Measurements from ENCODE around the gene NINL.

Gene NINL

DNA sequence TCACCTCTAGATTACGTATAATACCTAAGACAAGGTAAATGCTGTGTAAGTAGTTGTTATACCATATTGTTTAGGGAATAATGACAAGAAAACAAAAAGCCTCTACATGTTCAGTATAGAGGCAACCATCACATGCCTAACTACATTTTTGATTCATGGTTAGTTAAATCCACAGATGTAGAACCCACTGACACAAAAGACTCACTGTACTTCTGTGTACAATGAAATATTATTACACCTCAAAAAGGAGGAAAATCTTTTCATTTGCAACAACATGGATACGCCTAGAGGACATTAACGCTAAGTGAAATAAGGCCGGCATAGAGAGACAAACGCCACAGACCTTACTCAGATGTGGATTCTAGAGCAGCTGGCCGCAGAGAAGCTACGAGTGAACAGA, 50.5 kb downstream of the NINL start:
- H3K9me3 ChIP-seq (ENCODE audit: control insufficient read depth, low read length): no peaks in the 10 kb centered on the region
- no peak overlapping the region for H3K27ac ChIP-seq
- no peak overlapping the region for H3K9ac ChIP-seq
- peaks cover 80% of the 10 kb centered on the region for H3K79me2 ChIP-seq
- H3K4me2 ChIP-seq (ENCODE audit: low read length): no peak overlapping the region
- no peak for TF ChIP-seq CTCF (IDR thresholded peaks at IDR 0.05)
- H3K4me1 ChIP-seq: peaks cover 11% of the 10 kb centered on the region
- H2AFZ ChIP-seq: no peak overlapping the region
- no peaks in the 10 kb centered on the region for H3K27me3 ChIP-seq (ENCODE audit: control insufficient read depth, insufficient read depth, low read length)
- H3K4me3 ChIP-seq (ENCODE audit: low read depth, low read length): no peak overlapping the region
- H3K36me3 ChIP-seq (ENCODE audit: control insufficient read depth, insufficient read depth, low read length): no peaks in the 10 kb centered on the region

DNA sequence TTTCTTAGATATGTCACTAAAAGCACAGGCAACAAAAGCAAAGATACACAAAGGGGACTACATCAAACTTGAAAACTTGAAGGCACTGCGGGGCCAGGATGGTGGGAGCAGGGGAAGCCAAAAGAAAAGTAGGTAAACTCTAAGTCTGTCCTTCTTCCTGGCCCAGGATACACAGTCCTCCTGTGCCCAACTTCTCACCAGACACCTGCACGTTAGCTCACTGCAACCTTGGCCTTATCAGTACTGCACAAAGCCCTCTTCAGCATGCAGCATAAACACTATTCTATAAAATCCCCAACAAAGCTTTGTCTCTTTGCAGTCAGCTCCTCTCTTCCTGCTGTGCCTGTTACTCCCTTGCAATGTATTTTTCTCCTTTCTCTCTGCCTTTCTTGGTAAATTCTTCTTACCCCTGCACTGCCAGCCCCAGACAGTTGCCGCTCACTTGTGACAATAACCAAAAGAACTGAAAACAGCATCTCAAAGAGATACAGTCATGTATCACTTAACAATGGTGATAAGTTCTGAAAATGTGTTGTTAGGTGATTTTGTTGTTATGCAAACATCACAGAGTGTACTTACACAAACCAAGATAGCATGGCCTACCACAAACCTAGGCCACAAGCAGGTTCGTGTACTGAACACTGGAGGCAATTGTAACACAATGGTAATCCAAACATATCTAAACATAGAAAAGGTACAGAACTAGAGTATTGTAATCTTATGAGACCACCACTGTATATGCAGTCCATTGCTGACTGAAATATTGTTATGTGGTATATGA, 51.2 kb downstream of the NINL start:
- H3K27ac ChIP-seq: no peak overlapping the region
- no peak overlapping the region for H2AFZ ChIP-seq
- H3K9me3 ChIP-seq (ENCODE audit: control insufficient read depth, low read length): no peaks in the 10 kb centered on the region
- H3K79me2 ChIP-seq: peaks cover 76% of the 10 kb centered on the region
- H3K4me3 ChIP-seq (ENCODE audit: low read depth, low read length): no peak overlapping the region
- H3K27me3 ChIP-seq (ENCODE audit: control insufficient read depth, insufficient read depth, low read length): no peaks in the 10 kb centered on the region
- H3K4me2 ChIP-seq (ENCODE audit: low read length): no peak overlapping the region
- peaks cover 9% of the 10 kb centered on the region for H3K4me1 ChIP-seq
- no peak for TF ChIP-seq CTCF (IDR thresholded peaks at IDR 0.05)
- H3K36me3 ChIP-seq (ENCODE audit: control insufficient read depth, insufficient read depth, low read length): no peaks in the 10 kb centered on the region
- no peak overlapping the region for H3K9ac ChIP-seq

DNA sequence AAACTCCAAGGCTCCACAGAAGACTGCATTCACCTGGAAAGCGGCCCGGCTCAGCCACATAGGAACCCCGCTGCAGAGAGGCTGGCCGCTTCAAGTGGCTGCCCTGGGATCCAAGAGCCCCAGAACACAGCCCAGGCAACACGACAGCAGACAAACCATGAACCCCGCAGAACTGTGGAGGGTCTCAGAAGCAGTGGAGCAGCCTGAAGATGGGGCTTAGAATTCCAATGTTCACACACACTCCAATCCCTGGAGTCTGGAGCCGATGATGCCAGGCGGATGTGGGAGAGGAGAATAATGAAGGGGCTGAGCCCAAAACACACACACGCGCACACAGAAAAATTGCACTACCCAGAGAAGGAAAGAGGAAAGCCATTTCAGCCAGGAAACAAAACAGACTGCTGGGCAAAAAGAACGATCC, 52.4 kb downstream of the NINL start:
- no peak overlapping the region for H3K27ac ChIP-seq

DNA sequence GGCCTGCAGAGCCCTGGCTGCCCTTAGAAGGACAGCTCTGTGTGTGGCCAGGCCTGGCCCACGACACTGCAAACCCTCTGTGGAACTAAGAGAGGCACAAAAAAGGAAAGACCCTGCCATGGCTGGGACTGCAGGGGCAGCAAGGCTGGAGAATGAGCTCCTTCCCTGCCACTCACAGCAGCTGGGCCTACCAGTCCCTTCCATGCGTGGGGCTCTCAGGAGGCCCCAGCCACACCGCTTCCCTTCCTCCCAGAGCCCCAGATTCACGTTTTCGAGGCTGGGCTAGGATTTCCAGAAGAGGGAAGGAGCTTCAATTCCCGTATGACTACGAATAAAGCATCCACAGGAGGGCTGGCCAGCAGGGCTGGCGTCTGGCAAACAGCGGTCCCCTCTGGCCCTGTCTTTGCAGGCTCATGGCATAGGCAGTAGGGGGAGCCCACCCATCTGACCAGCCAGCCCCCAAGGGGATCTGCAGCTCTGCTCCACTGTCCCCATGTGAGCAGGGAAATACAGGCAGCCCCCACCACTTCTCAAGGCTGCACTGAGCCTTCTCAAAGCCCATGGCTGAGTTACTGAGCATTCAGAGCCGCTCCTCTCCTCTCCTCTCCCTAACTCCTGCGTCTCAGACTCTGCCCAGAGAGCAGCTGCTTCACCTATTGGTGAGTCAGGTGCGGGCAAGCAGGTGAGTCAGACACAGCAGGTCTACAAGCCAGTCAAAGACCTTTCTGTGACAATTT, 53.1 kb downstream of the NINL start:
- no peak overlapping the region for H3K4me3 ChIP-seq (ENCODE audit: low read depth, low read length)
- H3K79me2 ChIP-seq: peaks cover 58% of the 10 kb centered on the region

More for the DNA sequence above, 52.4 kb downstream of the NINL start:
- H3K27me3 ChIP-seq (ENCODE audit: control insufficient read depth, insufficient read depth, low read length): no peaks in the 10 kb centered on the region
- H3K4me2 ChIP-seq (ENCODE audit: low read length): no peak overlapping the region
- no peaks in the 10 kb centered on the region for H3K36me3 ChIP-seq (ENCODE audit: control insufficient read depth, insufficient read depth, low read length)
- TF ChIP-seq CTCF (IDR thresholded peaks at IDR 0.05): no peak
- H3K4me3 ChIP-seq (ENCODE audit: low read depth, low read length): no peak overlapping the region
- H3K9me3 ChIP-seq (ENCODE audit: control insufficient read depth, low read length): no peaks in the 10 kb centered on the region
- peaks cover 66% of the 10 kb centered on the region for H3K79me2 ChIP-seq
- H3K4me1 ChIP-seq: no peaks in the 10 kb centered on the region
- H2AFZ ChIP-seq: no peak overlapping the region
- no peak overlapping the region for H3K9ac ChIP-seq

More for the DNA sequence above, 53.1 kb downstream of the NINL start:
- Histone ChIP-seq H3K9ac (no peak overlapping the region), H3K9me3 (ENCODE audit: control insufficient read depth, low read length) (no peaks in the 10 kb centered on the region), H3K4me2 (ENCODE audit: low read length) (no peak overlapping the region), H3K36me3 (ENCODE audit: control insufficient read depth, insufficient read depth, low read length) (no peaks in the 10 kb centered on the region), H3K27me3 (ENCODE audit: control insufficient read depth, insufficient read depth, low read length) (no peaks in the 10 kb centered on the region), H2AFZ (no peak overlapping the region), H3K4me1 (no peaks in the 10 kb centered on the region), H3K27ac (no peak overlapping the region)
- TF ChIP-seq CTCF (IDR thresholded peaks at IDR 0.05): no peak

Data from parathyroid adenoma (tissue), 2 donors.